Thyroid gland (tissue), 4 donors: Measurements from ENCODE around the gene MARCO. TPM values are rescaled to one million over a fixed set of nuclear protein-coding genes. Genes with fewer than 3 reads are reported as not detected.

Source experiments
- DNase-seq, 2 donors: peaks; one replicate each; pipeline ENCODE4 v3.0.0-alpha.2; 2019
- H3K27ac ChIP-seq, 3 donors: fragments of 200-600 bp; sonication (generic); 1 replicate in 2 of 3; 2 replicates in 1 of 3; pipeline ENCODE4 v1.5.1; 2016 to 2019; ENCODE audit warnings: mild to moderate bottlenecking in 1 of 3, moderate library complexity in 1 of 3
- H3K27me3 ChIP-seq: fragments of 200-600 bp; sonication (generic); one replicate; pipeline ENCODE4 v1.5.1; 2019
- H3K36me3 ChIP-seq, 2 donors: fragments of 200-600 bp; sonication (generic); one replicate each; pipeline ENCODE4 v1.5.1; 2016 to 2019
- H3K4me1 ChIP-seq, 2 donors: fragments of 200-600 bp; sonication (generic); one replicate each; pipeline ENCODE4 v1.5.1; 2017 to 2019
- H3K4me3 ChIP-seq, 3 donors: fragments of 200-600 bp; sonication (generic); replicated peaks in 1 of 3; 1 replicate in 2 of 3; 2 replicates in 1 of 3; pipeline ENCODE4 v1.5.1; 2016; ENCODE audit warnings: mild to moderate bottlenecking in 1 of 3
- H3K9me3 ChIP-seq: fragments of 200-600 bp; sonication (generic); one replicate; pipeline ENCODE4 v1.5.1; 2017
- POLR2A ChIP-seq, 2 donors: fragments of 450-650 bp; IDR thresholded peaks; one replicate each; pipeline ENCODE4 v1.6.1; 2017; ENCODE audit warnings: antibody characterized with exemption in 2 of 2, mild to moderate bottlenecking in 2 of 2, moderate library complexity in 1 of 2
- WGBS, 2 donors: methylation state at CpG; one replicate each; pipeline ENCODE4 v1.1.5; 2017; 5-methylcytosine and 5-hydroxymethylcytosine counted together
- intact Hi-C: fragments of 100-400 bp; cut with DNase I; formaldehyde crosslinking; loops from one replicate; pipeline ENCODE4 v1.15.1; 2023
- total RNA-seq, 4 donors: library from RNA; depleted of rRNA; stranded (reverse); fragments of >200 nt; gene quantifications; one replicate each; pipeline ENCODE4 v1.2.3, GENCODE V29; 2016
- TF ChIP-seq, protein P1 (sequence below), 6 experiments: fragments of 200-600 bp in 3 of 6; fragments of 450-650 bp in 3 of 6; sonication (generic) in 3 of 6; IDR thresholded peaks; one replicate each; pipeline ENCODE4 v1.5.1; 2016 to 2019; ENCODE audit warnings: antibody characterized with exemption in 6 of 6, mild to moderate bottlenecking in 2 of 6, inconsistent platforms in 1 of 6, moderate library complexity in 1 of 6

MARCO gene
- total RNA-seq, 4 donors from 2014 or later = 1.1 to 11.0 (median 3.0) TPM

DNA sequence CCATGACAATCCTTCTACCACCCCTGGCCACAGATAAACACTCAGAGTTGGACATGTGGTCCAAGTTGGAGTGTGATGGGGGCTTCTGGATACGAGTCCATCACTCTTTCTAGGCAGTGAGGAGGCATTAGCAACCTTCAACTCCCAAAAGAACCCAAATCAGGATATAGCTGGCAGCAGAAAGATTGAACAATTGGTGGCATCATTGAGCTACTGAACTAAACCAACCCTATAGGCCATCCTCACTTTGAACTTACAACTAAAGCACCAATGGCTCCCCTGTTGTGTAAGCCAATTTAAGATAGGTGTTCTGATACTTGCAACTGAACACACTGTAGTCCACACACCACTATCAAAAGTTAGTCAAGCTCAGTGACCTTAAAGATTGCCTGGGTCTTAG, 24.0 kb upstream of the MARCO start:
- TF ChIP-seq POLR2A (IDR thresholded peaks at IDR 0.05) = no peak
- TF ChIP-seq, protein P1, sequence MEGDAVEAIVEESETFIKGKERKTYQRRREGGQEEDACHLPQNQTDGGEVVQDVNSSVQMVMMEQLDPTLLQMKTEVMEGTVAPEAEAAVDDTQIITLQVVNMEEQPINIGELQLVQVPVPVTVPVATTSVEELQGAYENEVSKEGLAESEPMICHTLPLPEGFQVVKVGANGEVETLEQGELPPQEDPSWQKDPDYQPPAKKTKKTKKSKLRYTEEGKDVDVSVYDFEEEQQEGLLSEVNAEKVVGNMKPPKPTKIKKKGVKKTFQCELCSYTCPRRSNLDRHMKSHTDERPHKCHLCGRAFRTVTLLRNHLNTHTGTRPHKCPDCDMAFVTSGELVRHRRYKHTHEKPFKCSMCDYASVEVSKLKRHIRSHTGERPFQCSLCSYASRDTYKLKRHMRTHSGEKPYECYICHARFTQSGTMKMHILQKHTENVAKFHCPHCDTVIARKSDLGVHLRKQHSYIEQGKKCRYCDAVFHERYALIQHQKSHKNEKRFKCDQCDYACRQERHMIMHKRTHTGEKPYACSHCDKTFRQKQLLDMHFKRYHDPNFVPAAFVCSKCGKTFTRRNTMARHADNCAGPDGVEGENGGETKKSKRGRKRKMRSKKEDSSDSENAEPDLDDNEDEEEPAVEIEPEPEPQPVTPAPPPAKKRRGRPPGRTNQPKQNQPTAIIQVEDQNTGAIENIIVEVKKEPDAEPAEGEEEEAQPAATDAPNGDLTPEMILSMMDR (IDR thresholded peaks at IDR 0.05) = no peak
- no peak for DNase-seq
- no peaks in the 10 kb centered on the region for H3K9me3 ChIP-seq
- 64 to 79% methylated on average over 1 of the region's 1 CpG for WGBS, 2 donors
- H3K27ac ChIP-seq = no peak overlapping the region
- H3K36me3 ChIP-seq = no peaks in the 10 kb centered on the region
- no peaks in the 10 kb centered on the region for H3K27me3 ChIP-seq
- no peaks in the 10 kb centered on the region for H3K4me1 ChIP-seq
- no peak overlapping the region for H3K4me3 ChIP-seq
- intact Hi-C loops = no loop called here

DNA sequence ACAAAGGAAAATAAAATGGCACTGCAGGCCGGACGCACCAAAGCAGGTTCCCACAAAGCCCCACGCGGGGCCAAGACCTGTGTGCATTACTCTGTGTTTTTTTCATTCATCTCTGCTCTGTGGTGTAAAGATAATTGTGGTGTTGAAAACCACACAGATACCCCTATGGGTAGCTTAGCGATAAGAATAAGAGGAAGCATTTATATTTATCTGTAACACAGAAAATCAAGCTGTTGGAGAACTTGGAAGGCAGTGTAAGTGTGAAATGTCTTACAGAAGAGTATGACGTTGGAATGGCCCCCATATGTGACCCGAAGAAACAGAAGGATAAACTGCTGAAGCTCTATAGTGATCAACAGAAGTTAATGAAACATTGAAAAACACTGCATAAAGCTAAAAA, 20.3 kb upstream of the MARCO start:
- TF ChIP-seq POLR2A (IDR thresholded peaks at IDR 0.05) = no peak
- TF ChIP-seq, protein P1 (IDR thresholded peaks at IDR 0.05) = no peak
- Histone ChIP-seq H3K36me3 (no peaks in the 10 kb centered on the region), H3K27ac (no peak overlapping the region), H3K27me3 (no peaks in the 10 kb centered on the region), H3K4me1 (no peaks in the 10 kb centered on the region), H3K9me3 (no peaks in the 10 kb centered on the region), H3K4me3 (no peak overlapping the region)
- no peak for DNase-seq
- WGBS, 2 donors = 81 to 82% methylated on average over 7 of the region's 7 CpGs
- intact Hi-C loops = no loop called here

DNA sequence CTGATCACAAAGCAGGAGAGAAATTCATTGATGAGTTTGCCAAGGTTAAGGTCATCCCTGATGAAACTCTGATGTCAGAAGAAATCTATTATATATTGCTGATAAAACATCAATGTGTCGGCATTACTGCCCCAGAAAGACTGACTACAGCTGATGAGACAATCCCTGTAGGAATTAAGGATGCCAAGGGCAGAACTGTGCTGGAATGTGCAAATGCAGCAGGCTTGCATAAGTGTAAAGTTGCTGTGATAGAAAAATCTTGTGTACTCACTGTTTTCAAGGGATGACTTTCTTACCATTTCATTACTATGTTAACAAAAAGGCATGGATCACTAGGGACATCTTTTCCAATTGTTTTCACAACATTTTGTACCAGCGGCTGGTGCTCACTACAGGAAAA, 19.7 kb upstream of the MARCO start:
- TF ChIP-seq, protein P1 (IDR thresholded peaks at IDR 0.05) = no peak
- TF ChIP-seq POLR2A (IDR thresholded peaks at IDR 0.05) = no peak
- 76 to 78% methylated on average over 2 of the region's 2 CpGs for WGBS, 2 donors
- no peaks in the 10 kb centered on the region for H3K36me3 ChIP-seq
- no peaks in the 10 kb centered on the region for H3K9me3 ChIP-seq
- H3K4me1 ChIP-seq = no peaks in the 10 kb centered on the region
- intact Hi-C loops = no loop called here
- no peaks in the 10 kb centered on the region for H3K27me3 ChIP-seq
- H3K4me3 ChIP-seq = no peak overlapping the region
- no peak for DNase-seq
- H3K27ac ChIP-seq = no peak overlapping the region

DNA sequence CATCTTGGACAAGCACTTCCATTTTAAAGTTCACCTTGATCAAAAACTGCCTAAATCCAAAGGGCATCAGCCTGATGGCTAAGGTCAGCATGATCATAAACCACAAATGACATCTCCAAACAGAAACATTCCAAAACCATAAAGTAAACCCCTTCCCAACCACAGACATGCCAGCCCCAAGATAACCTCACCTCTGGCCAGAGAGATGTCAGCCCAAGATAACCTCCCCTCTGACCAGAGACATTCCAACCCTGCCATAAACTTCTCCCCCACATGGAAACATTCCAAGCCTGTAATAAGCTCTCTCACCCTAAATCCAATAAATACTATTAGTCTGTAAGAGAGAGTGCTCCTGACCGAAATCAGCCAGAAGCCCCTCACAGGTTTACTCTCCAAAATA, 18.6 kb upstream of the MARCO start:
- no peak for DNase-seq
- 67 to 82% methylated on average over 1 of the region's 1 CpG for WGBS, 2 donors
- no peaks in the 10 kb centered on the region for H3K4me1 ChIP-seq
- no peaks in the 10 kb centered on the region for H3K9me3 ChIP-seq
- no peak for TF ChIP-seq POLR2A (IDR thresholded peaks at IDR 0.05)
- TF ChIP-seq, protein P1 (IDR thresholded peaks at IDR 0.05) = no peak
- intact Hi-C loops = no loop called here
- H3K36me3 ChIP-seq = no peaks in the 10 kb centered on the region
- H3K27ac ChIP-seq = no peak overlapping the region
- H3K4me3 ChIP-seq = no peak overlapping the region
- no peaks in the 10 kb centered on the region for H3K27me3 ChIP-seq

DNA sequence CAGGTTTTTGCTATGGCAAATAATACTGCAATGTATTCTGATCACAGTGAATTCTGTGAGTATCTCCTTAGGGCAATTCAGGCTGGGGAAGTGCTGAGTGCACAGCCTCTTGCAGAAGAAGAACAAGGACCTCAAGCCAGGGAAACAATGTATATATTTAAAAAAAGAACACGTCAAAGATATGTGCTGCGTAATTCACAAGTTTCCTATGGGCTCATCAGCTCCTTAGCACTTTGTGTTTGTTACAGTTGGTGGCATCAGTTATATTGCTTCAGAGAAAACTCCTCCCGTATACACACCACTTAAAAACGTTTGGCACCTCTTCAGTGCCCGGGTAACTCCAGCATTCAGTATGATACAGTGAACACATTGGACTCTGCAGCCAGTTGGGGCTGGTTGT, 16.5 kb upstream of the MARCO start:
- Histone ChIP-seq H3K4me3 (no peak overlapping the region), H3K27ac (no peak overlapping the region), H3K36me3 (no peaks in the 10 kb centered on the region), H3K27me3 (no peaks in the 10 kb centered on the region), H3K4me1 (no peaks in the 10 kb centered on the region), H3K9me3 (no peaks in the 10 kb centered on the region)
- no peak for DNase-seq
- WGBS, 2 donors = 63 to 65% methylated on average over 5 of the region's 5 CpGs
- TF ChIP-seq POLR2A (IDR thresholded peaks at IDR 0.05) = no peak
- TF ChIP-seq, protein P1 (IDR thresholded peaks at IDR 0.05) = no peak
- intact Hi-C loops = no loop called here
